K562 (cell line): ENCODE results near the gene TMEM273. TPM values are rescaled to one million over a fixed set of nuclear protein-coding genes. Genes with fewer than 3 reads are reported as not detected.

Experiments used
- DACH1 ChIP-seq: fragments of 450-650 bp; IDR thresholded peaks from 2 replicates; pipeline ENCODE4 v1.6.1; 2018; ENCODE audit not compliant: partially characterized antibody
- MCM3 ChIP-seq: fragments of 450-650 bp; IDR thresholded peaks from 2 replicates; pipeline ENCODE4 v1.6.1; 2016
- MTA3 ChIP-seq: fragments of 450-650 bp; formaldehyde crosslinking; IDR thresholded peaks from 2 replicates; pipeline ENCODE4 v1.6.1; 2017; ENCODE audit warnings: mild to moderate bottlenecking, borderline replicate concordance
- RHOXF2B ChIP-seq: fragments of 250-450 bp; sonication (Bioruptor Pico); conservative IDR thresholded peaks from 2 replicates; pipeline ENCODE4 v1.5.1; 2021
- SPI1 ChIP-seq: IDR thresholded peaks from 2 replicates; pipeline ENCODE4 v1.6.1; 2011; ENCODE audit warnings: low read depth, low read length, control low read depth, borderline replicate concordance
- TFAM ChIP-seq: fragments of 250-450 bp; sonication (Bioruptor Pico); conservative IDR thresholded peaks from 2 replicates; pipeline ENCODE4 v1.5.0; 2021; ENCODE audit warnings: mild to moderate bottlenecking, moderate library complexity
- YBX1 ChIP-seq: fragments of 450-650 bp; IDR thresholded peaks from 2 replicates; pipeline ENCODE4 v1.7.1; 2016; ENCODE audit warnings: mild to moderate bottlenecking
- ZNF384 ChIP-seq: IDR thresholded peaks from 2 replicates; pipeline ENCODE4 v1.6.1; 2012; ENCODE audit warnings: low read depth, low read length, improper control_type of control experiment
- ZNF449 ChIP-seq: fragments of 250-450 bp; sonication (Bioruptor Pico); IDR thresholded peaks from 2 replicates; pipeline ENCODE4 v1.8.0; 2022; ENCODE audit warnings: moderate library complexity, mild to moderate bottlenecking, inconsistent platforms
- polyA plus RNA-seq, 8 experiments: library from polyadenylated mRNA; depleted of rRNA in 4 of 8; stranded (reverse) in 5 of 8; unstranded in 3 of 8; fragments of >200 nt; fragmentation: Nextera tagmentation in 2 of 8; fragmentation: Illumina TruSeq in 1 of 8; extraction: Ambion mirVana in 2 of 8; extraction: Trizol in 1 of 8; gene quantifications; 2 replicates each; pipeline versions ENCODE4 v1.2.1 to v1.2.3, GENCODE V29; 2011 to 2014; ENCODE audit warnings: inconsistent platforms in 1 of 8, missing spikeins in 1 of 8
- total RNA-seq, 7 experiments: library from RNA; depleted of rRNA in 6 of 7; stranded (reverse); fragments of >200 nt in 6 of 7; fragmentation: Illumina TruSeq in 2 of 7; extraction: Trizol in 2 of 7; gene quantifications; 2 replicates each; pipeline versions ENCODE4 v1.2.1 to v1.2.3, GENCODE V29; 2011 to 2021; ENCODE audit warnings: low replicate concordance in 1 of 7
- TF ChIP-seq, protein P1 (sequence below): fragments of 250-450 bp; sonication (Bioruptor Pico); IDR thresholded peaks from 2 replicates; pipeline ENCODE4 v1.5.0; 2021
- TF ChIP-seq, protein P2 (sequence below): fragments of 450-650 bp; IDR thresholded peaks from 2 replicates; pipeline ENCODE4 v1.6.1; 2017; ENCODE audit warnings: antibody characterized with exemption, mild to moderate bottlenecking

TMEM273 gene
- total and polyA plus RNA-seq, 9 of the 15 experiments (the other 6 are each of a cell fraction or from before 2014, with no cell fraction given): 39.2 to 131 (median 95.6) TPM

DNA sequence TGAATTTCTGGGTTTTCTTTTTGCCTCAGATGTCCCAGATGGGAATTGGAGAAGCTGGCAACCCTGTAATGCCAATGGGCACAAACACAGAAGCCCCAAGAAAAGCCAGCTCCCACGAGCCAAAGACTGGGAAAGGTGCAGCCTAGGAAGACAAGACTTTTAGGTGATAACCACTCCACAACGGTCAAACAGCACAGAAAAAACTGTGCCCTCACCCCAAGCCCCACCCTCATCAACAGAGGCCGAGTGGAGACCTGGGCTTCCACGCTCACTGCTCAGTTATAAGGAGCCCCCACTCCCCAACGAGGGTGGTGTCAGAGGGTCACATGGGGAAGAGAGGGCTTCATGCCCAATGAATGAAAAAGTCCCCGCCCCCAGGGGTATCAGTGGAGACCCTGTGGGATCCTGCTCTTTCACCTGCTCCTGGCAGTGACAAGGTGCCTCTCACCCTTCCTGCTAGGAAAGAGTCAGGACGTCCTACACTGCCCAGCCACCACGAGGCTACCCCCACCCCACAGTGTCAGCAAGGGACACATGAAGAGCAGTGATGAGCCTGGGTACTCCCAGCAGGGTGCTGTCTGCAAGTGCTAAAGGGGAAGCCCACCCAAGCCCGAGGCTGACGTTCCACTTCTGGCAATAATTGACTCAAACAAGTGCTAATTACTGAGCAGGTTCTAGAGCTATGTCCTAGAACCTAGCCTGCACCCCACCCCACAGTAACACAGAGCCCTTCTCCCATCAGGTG is 8.3 kb downstream of the TMEM273 start (continued):
- TF ChIP-seq ZNF449 (CRISPR knock-in tag) (no peak), RHOXF2B (CRISPR knock-in tag) (no peak), TFAM (no peak), SPI1 (0 out of 2 replicates have a peak, but pooled peaks have one; percentile 44), MCM3 (no peak), ZNF384 (0 out of 2 replicates have a peak, but pooled peaks have one; percentile 2), MTA3 (no peak), DACH1 (no peak), YBX1 (no peak)
- TF ChIP-seq, protein P1, sequence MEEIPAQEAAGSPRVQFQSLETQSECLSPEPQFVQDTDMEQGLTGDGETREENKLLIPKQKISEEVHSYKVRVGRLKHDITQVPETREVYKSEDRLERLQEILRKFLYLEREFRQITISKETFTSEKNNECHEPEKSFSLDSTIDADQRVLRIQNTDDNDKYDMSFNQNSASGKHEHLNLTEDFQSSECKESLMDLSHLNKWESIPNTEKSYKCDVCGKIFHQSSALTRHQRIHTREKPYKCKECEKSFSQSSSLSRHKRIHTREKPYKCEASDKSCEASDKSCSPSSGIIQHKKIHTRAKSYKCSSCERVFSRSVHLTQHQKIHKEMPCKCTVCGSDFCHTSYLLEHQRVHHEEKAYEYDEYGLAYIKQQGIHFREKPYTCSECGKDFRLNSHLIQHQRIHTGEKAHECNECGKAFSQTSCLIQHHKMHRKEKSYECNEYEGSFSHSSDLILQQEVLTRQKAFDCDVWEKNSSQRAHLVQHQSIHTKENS (CRISPR knock-in tag): no peak
- TF ChIP-seq, protein P2, sequence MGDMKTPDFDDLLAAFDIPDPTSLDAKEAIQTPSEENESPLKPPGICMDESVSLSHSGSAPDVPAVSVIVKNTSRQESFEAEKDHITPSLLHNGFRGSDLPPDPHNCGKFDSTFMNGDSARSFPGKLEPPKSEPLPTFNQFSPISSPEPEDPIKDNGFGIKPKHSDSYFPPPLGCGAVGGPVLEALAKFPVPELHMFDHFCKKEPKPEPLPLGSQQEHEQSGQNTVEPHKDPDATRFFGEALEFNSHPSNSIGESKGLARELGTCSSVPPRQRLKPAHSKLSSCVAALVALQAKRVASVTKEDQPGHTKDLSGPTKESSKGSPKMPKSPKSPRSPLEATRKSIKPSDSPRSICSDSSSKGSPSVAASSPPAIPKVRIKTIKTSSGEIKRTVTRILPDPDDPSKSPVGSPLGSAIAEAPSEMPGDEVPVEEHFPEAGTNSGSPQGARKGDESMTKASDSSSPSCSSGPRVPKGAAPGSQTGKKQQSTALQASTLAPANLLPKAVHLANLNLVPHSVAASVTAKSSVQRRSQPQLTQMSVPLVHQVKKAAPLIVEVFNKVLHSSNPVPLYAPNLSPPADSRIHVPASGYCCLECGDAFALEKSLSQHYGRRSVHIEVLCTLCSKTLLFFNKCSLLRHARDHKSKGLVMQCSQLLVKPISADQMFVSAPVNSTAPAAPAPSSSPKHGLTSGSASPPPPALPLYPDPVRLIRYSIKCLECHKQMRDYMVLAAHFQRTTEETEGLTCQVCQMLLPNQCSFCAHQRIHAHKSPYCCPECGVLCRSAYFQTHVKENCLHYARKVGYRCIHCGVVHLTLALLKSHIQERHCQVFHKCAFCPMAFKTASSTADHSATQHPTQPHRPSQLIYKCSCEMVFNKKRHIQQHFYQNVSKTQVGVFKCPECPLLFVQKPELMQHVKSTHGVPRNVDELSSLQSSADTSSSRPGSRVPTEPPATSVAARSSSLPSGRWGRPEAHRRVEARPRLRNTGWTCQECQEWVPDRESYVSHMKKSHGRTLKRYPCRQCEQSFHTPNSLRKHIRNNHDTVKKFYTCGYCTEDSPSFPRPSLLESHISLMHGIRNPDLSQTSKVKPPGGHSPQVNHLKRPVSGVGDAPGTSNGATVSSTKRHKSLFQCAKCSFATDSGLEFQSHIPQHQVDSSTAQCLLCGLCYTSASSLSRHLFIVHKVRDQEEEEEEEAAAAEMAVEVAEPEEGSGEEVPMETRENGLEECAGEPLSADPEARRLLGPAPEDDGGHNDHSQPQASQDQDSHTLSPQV: 0 out of 2 replicates have a peak, but pooled peaks have one; percentile 58
